ENCODE measurements around the gene NPAS1. TPM values are rescaled to one million over a fixed set of nuclear protein-coding genes. Genes with fewer than 3 reads are reported as not detected.

The NPAS1 gene
- total and polyA plus RNA-seq, 2 of the 8 experiments (the other 6 are each of a cell fraction or from before 2014, with no cell fraction given): 9.9 to 13.9 TPM

DNA sequence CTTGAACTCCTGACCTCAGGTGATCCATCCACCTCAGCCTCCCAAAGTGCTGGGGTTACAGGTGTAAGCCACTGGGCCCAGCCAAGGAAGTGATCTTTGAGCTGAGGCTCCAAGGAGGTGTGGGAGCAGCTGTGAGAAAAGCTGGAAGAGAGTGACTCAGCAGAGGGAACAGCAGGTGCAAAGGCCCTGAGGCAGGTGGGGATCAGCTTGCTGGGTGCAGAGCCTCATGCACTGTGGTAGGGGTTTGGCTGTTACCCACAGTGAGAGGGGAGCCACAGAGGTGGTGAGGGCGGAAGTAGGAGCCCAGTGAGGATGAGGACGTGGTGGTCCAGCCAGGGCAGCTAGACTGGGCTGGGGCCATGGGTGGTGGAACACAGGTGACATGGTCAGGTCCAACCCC lies 6.5 kb downstream of the NPAS1 start:
- Histone ChIP-seq H3K36me3 (ENCODE audit: control insufficient read depth in 2 of 4, insufficient read depth in 4 of 4, low read length in 3 of 4) (no peaks in the 10 kb centered on the region), H2BK120ac (replicated peaks; ENCODE audit: low read depth, low read length) (no peak overlapping the region), H2AK5ac (ENCODE audit: low read depth, low read length) (no peak overlapping the region), H2AFZ (ENCODE audit: low read length) (no peak overlapping the region), H4K8ac (ENCODE audit: extremely low read depth, insufficient read depth, low read length) (peak overlapping the region; percentile 51; the same call in 1 of the 2 replicates), H3K9me3 (ENCODE audit: insufficient read depth in 2 of 2, low read depth in 1 of 2, low read length in 1 of 2) (no peaks in the 10 kb centered on the region), H2BK15ac (ENCODE audit: low read length) (peak overlapping the region; percentile 46; the same call in 1 of the 2 replicates), H3K27ac (ENCODE audit: low read depth, low read length) (no peak overlapping the region), H4K5ac (ENCODE audit: insufficient read length, low read depth, low read length) (no peak overlapping the region), H4K91ac (replicated peaks; ENCODE audit: insufficient read length, low read length) (peak overlapping the region; percentile 27), H3K9ac (replicated peaks in 1 of 4; ENCODE audit: extremely low read depth in 1 of 4, low read depth in 3 of 4, low read length in 3 of 4) (no peak overlapping the region), H3K18ac (ENCODE audit: extremely low read depth, low read length) (no peak overlapping the region), H3K4me1 (replicated peaks in 1 of 4; ENCODE audit: control insufficient read depth in 3 of 4, insufficient read depth in 4 of 4, low read length in 3 of 4) (peaks cover 4 to 21% (median 15%) of the 10 kb centered on the region in 4 experiments), H3K79me1 (ENCODE audit: low read depth, low read length) (no peaks in the 10 kb centered on the region), H3K79me2 (ENCODE audit: control insufficient read depth in 1 of 2, insufficient read depth in 2 of 2, low read length in 2 of 2) (no peaks in the 10 kb centered on the region), H3K4ac (replicated peaks; ENCODE audit: insufficient read length, low read depth, low read length) (peak overlapping the region; percentile 53), H4K20me1 (replicated peaks in 1 of 2; ENCODE audit: control insufficient read depth in 1 of 2, insufficient read depth in 2 of 2, low read length in 2 of 2) (peaks cover 3 to 5% of the 10 kb centered on the region in 2 experiments), H3K4me2 (ENCODE audit: insufficient read depth in 1 of 2, low read depth in 2 of 2, low read length in 2 of 2) (no peak overlapping the region), H2BK12ac (ENCODE audit: low read depth, low read length) (no peak overlapping the region), H3K27me3 (replicated peaks in 1 of 4; ENCODE audit: control insufficient read depth in 3 of 4, extremely low read depth in 1 of 4, insufficient read depth in 3 of 4, low read length in 3 of 4) (peaks cover 13 to 29% (median 25%) of the 10 kb centered on the region in 4 experiments), H2BK5ac (ENCODE audit: low read depth, low read length) (no peak overlapping the region), H2BK20ac (ENCODE audit: low read length) (no peak overlapping the region), H3K56ac (replicated peaks; ENCODE audit: insufficient read length, low read depth, low read length) (no peak overlapping the region), H3K23me2 (ENCODE audit: low read depth, low read length) (peaks cover 8% of the 10 kb centered on the region; the same call in 1 of the 2 replicates), H3K4me3 (ENCODE audit: extremely low read depth in 1 of 4, insufficient read depth in 2 of 4, low read depth in 3 of 4, low read length in 4 of 4) (no peak overlapping the region), H3K23ac (ENCODE audit: insufficient read length) (no peak overlapping the region), H3K14ac (ENCODE audit: insufficient read length) (no peak overlapping the region)
- WGBS, 2 experiments (ENCODE audit: extremely low coverage in 1 of 2, insufficient coverage in 1 of 2, insufficient read length in 1 of 2, insufficient replicate concordance in 2 of 2, low coverage in 1 of 2, low lambda C conversion rate in 2 of 2, missing lambda C conversion rate in 1 of 2): 82% methylated on average over 2 of the region's 2 CpGs; no CpG with 5 or more reads in 1 of the 2 experiments
- DNase-seq (ENCODE audit: low read depth in 1 of 2, low spot score in 2 of 2) (no peak), FAIRE-seq (no peak)
- POLR2A ChIA-PET (ENCODE audit: partially characterized antibody): interaction anchor here (1.2 to 1.7 kb wide), 5 partner anchors 9 to 171 kb away, joined by 3 to 5 read pairs (median 4); no protein-coding TSS in a partner anchor
- no peak for TF ChIP-seq MAFK (IDR thresholded peaks at IDR 0.05; ENCODE audit: low read depth, low read length)
- peak; percentile 65; the same call in 1 of the 2 replicates for TF ChIP-seq KDM1A (IDR thresholded peaks at IDR 0.05; ENCODE audit: borderline replicate concordance, low read length)
- TF ChIP-seq EGR1 (IDR thresholded peaks at IDR 0.05; ENCODE audit: borderline replicate concordance, low read depth, low read length): no peak
- CTCF ChIA-PET (ENCODE audit: partially characterized antibody): interaction anchor here (0.6 to 2.0 kb wide), 5 partner anchors 9 to 66 kb away, joined by 3 to 9 read pairs (median 7); no protein-coding TSS in a partner anchor
